NB4 (cell line): ENCODE data around the gene EHMT1.

Source experiments
- DNase-seq: peaks from one replicate; pipeline ENCODE4 v3.0.0; 2010; ENCODE audit warnings: low read depth
- H3K4me3 ChIP-seq: one replicate; pipeline ENCODE4 v1.5.1; 2011; ENCODE audit warnings: mild to moderate bottlenecking, low read depth, low read length, moderate library complexity
- CTCF ChIP-seq: IDR thresholded peaks from one replicate; pipeline ENCODE4 v1.5.1; 2012; ENCODE audit warnings: low read depth, low read length
- MAX ChIP-seq: IDR thresholded peaks from 2 replicates; pipeline ENCODE4 v1.6.1; 2011; ENCODE audit warnings: low read depth, low read length
- MYC ChIP-seq: IDR thresholded peaks from 2 replicates; pipeline ENCODE4 v1.6.1; 2011; ENCODE audit warnings: low read depth, low read length
- POLR2A ChIP-seq: IDR thresholded peaks from 2 replicates; pipeline ENCODE4 v1.6.1; 2011; ENCODE audit warnings: mild to moderate bottlenecking; ENCODE audit not compliant: insufficient read length; ENCODE audit errors: extremely low read depth

EHMT1 gene

GRCh38 chr9:137588891-137589290, 29.9 kb upstream of the EHMT1 start:
- peak overlapping the region; percentile 78 for H3K4me3 ChIP-seq
- DNase-seq, result no peak

GRCh38 chr9:137589441-137590122, 29.2 kb upstream of the EHMT1 start:
- H3K4me3 ChIP-seq, result peak overlapping the region; percentile 78
- TF ChIP-seq POLR2A (no peak), MYC (no peak), CTCF (no peak), MAX (no peak)
- DNase-seq, result peak; percentile 42

More at GRCh38 chr9:137588891-137589290, 29.9 kb upstream of the EHMT1 start:
- TF ChIP-seq CTCF, result no peak
- no peak for TF ChIP-seq POLR2A
- no peak for TF ChIP-seq MAX
- TF ChIP-seq MYC, result no peak

GRCh38 chr9:137590123-137590468, 28.7 kb upstream of the EHMT1 start:
- TF ChIP-seq MYC (no peak), CTCF (no peak), POLR2A (no peak)
- DNase-seq, result no peak
- H3K4me3 ChIP-seq, result peak overlapping the region; percentile 78

GRCh38 chr9:137590469-137591383, 28.1 kb upstream of the EHMT1 start, which contains the start of gene ZMYND19:
ZMYND19 (minus strand) TSS chr9:137590512; CDS start chr9:137590263, 249 bp downstream.
- peak within 1 kb of the TSS; percentile 78 for H3K4me3 ChIP-seq
- peak; percentile 88 for DNase-seq
- peak; percentile 43; the same call in 1 of the 2 replicates for TF ChIP-seq MYC
- no peak for TF ChIP-seq CTCF
- TF ChIP-seq MAX, result peak; percentile 51
- TF ChIP-seq POLR2A, result peak; percentile 49

- DNase-seq, result peak; percentile 68
- no peak overlapping the region for H3K4me3 ChIP-seq
- TF ChIP-seq POLR2A, result no peak
- no peak for TF ChIP-seq CTCF
- no peak for TF ChIP-seq MAX
- no peak for TF ChIP-seq MYC
Observed at GRCh38 chr9:137592767-137593166, 26.0 kb upstream of the EHMT1 start.
